ENCODE data around the gene G6PC1. TPM values are rescaled to one million over a fixed set of nuclear protein-coding genes. Genes with fewer than 3 reads are reported as not detected.
A peak's percentile ranks its signal among the peaks of the same experiment; 100 is the strongest.

G6PC1 gene
- total and polyA plus RNA-seq, 2 of the 4 experiments (the other 2 are of a cell fraction) = not detected

- Histone ChIP-seq H3K27me3 (ENCODE audit: control insufficient read depth, insufficient read depth, low read length) (peaks cover 7% of the 10 kb centered on the region), H2BK15ac (ENCODE audit: low read depth, low read length) (peak overlapping the region; percentile 5; the same call in 1 of the 3 replicates), H3K79me1 (ENCODE audit: low read depth in 1 of 2, low read length in 2 of 2) (no peaks in the 10 kb centered on the region), H3K14ac (replicated peaks; ENCODE audit: low read depth, low read length) (peak overlapping the region; percentile 5; the same call in 1 of the 2 replicates), H4K91ac (ENCODE audit: insufficient read depth, low read depth, low read length) (0 out of 2 replicates have a peak overlapping the region, but pooled peaks have one; percentile 32), H3K4me1 (ENCODE audit: control insufficient read depth, insufficient read depth, low read length) (peaks cover 5% of the 10 kb centered on the region; the same call in 1 of the 2 replicates), H2AK5ac (ENCODE audit: low read depth, low read length) (peak overlapping the region; percentile 61; the same call in 1 of the 2 replicates), H4K20me1 (ENCODE audit: insufficient read depth, low read length) (no peaks in the 10 kb centered on the region), H2AK9ac (replicated peaks; ENCODE audit: low read depth, low read length, poor library complexity) (no peak overlapping the region), H3K23ac (ENCODE audit: low read depth, low read length) (no peak overlapping the region), H3K9me3 (ENCODE audit: control insufficient read depth, insufficient read depth, low read length) (no peaks in the 10 kb centered on the region), H3K18ac (ENCODE audit: low read depth, low read length) (peak overlapping the region; percentile 25; the same call in 1 of the 2 replicates), H3K9me1 (ENCODE audit: insufficient read depth, low read length) (peaks cover 7% of the 10 kb centered on the region; the same call in 1 of the 2 replicates), H3K4me3 (ENCODE audit: insufficient read depth, low read depth, low read length) (no peak overlapping the region), H3K27ac (ENCODE audit: insufficient read depth, low read length) (no peak overlapping the region; the same call in 1 of the 2 replicates), H4K5ac (ENCODE audit: low read depth, low read length) (no peak overlapping the region; the same call in 1 of the 2 replicates), H3K4me2 (ENCODE audit: low read depth, low read length) (no peak overlapping the region), H3K9ac (ENCODE audit: low read depth, low read length) (no peak overlapping the region), H3K56ac (ENCODE audit: extremely low read depth, insufficient read depth, low read length) (no peak overlapping the region), H3K4ac (ENCODE audit: low read depth, low read length) (peak overlapping the region; percentile 21), H4K8ac (ENCODE audit: low read depth in 2 of 2, low read length in 2 of 2) (peak overlapping the region in 1 of 2 experiments; percentile 23; a peak in 2 of 4 replicates), H2BK120ac (ENCODE audit: low read depth, low read length) (peak overlapping the region; percentile 44; the same call in 1 of the 2 replicates), H3K36me3 (ENCODE audit: control insufficient read depth, insufficient read depth, low read length) (no peaks in the 10 kb centered on the region), H2BK20ac (ENCODE audit: low read depth, low read length) (peak overlapping the region; percentile 29; the same call in 1 of the 2 replicates), H2AFZ (replicated peaks; ENCODE audit: low read length, poor library complexity) (peak overlapping the region; percentile 75), H2BK5ac (ENCODE audit: low read depth, low read length, poor library complexity, severe bottlenecking) (no peak overlapping the region)
- DNase-seq (peak; percentile 85), ATAC-seq (ENCODE audit: low read depth) (peak; percentile 99)
- intact Hi-C loops (cut with micrococcal nuclease) = loop anchor here (1.0 kb wide), 2 partner anchors 67 to 86 kb away; no protein-coding TSS in a partner anchor
- dilution Hi-C loops (cut with HindIII; ENCODE audit: low sequenced_read_pairs, unreplicated experiment) = no loop called here
- POLR2A ChIA-PET (ENCODE audit: unreplicated experiment) = no interaction called here
- WGBS, 2 experiments (ENCODE audit: extremely low coverage in 2 of 2, insufficient read length in 1 of 2) = 41% methylated on average over 3 of the region's 9 CpGs; no CpG with 5 or more reads in 1 of the 2 experiments
- in situ Hi-C loops (cut with MboI; ENCODE audit: low sequenced_read_pairs) = no loop called here
- CTCF ChIA-PET = interaction anchor here (0.7 to 1.9 kb wide), 11 partner anchors 8 to 113 kb away, joined by 3 to 9 read pairs (median 4); no protein-coding TSS in a partner anchor
- no TSS peak for BruUV-seq (replicated peaks)
- TF ChIP-seq RFX5 (IDR thresholded peaks at IDR 0.05; ENCODE audit: low read depth, low read length) = no peak
- TF ChIP-seq CEBPB (IDR thresholded peaks at IDR 0.05; ENCODE audit: low read depth, low read length) = no peak
- TF ChIP-seq CTCF (conservative IDR thresholded peaks at IDR 0.05; ENCODE audit: low read depth, low read length) = peak; percentile 62
- TF ChIP-seq NFE2L2 (IDR thresholded peaks at IDR 0.05; ENCODE audit: low read depth, low read length) = peak; percentile 95
- TF ChIP-seq BHLHE40 (IDR thresholded peaks at IDR 0.05; ENCODE audit: low read depth, low read length) = no peak
- TF ChIP-seq POLR2A (IDR thresholded peaks at IDR 0.05; ENCODE audit: low read depth, low read length) = no peak
- TF ChIP-seq USF2 (IDR thresholded peaks at IDR 0.05; ENCODE audit: low read depth, low read length) = no peak
- TF ChIP-seq RAD21 (IDR thresholded peaks at IDR 0.05; ENCODE audit: low read length) = peak; percentile 69
- TF ChIP-seq MAFK (IDR thresholded peaks at IDR 0.05; ENCODE audit: low read depth, low read length) = peak; percentile 65
- no peak for TF ChIP-seq ELK1 (IDR thresholded peaks at IDR 0.05; ENCODE audit: borderline replicate concordance, low read depth, low read length)
- TF ChIP-seq FOS (IDR thresholded peaks at IDR 0.05; ENCODE audit: low read depth, low read length) = no peak
- no peak for TF ChIP-seq CHD1 (IDR thresholded peaks at IDR 0.05; ENCODE audit: low read depth, low read length)
- no peak for TF ChIP-seq RCOR1 (IDR thresholded peaks at IDR 0.05; ENCODE audit: insufficient replicate concordance, low read length)
- peak; percentile 64 for TF ChIP-seq SMC3 (IDR thresholded peaks at IDR 0.05; ENCODE audit: low read depth, low read length)
Measured at GRCh38 chr17:42928714-42929496, 28.3 kb downstream of the G6PC1 start.
